NCI-H345 treated with DMSO at 0.1 percent for 48 hours (cell line): Measurements from ENCODE around the gene KRTAP5-8.
"Not testable (repeated sequence)": the region's sequence is repeated elsewhere in the genome, so short reads cannot be mapped to it uniquely, and the experiment has no call there.

Source experiments
- DNase-seq: peaks from one replicate; lab custom pipeline; 2025; ENCODE audit not compliant: unreplicated experiment; lab: John Stamatoyannopoulos, UW

Gene KRTAP5-8, protein sequence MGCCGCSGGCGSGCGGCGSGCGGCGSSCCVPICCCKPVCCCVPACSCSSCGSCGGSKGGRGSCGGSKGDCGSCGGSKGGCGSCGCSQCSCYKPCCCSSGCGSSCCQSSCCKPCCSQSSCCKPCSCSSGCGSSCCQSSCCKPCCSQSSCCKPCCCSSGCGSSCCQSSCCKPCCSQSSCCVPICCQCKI

DNA sequence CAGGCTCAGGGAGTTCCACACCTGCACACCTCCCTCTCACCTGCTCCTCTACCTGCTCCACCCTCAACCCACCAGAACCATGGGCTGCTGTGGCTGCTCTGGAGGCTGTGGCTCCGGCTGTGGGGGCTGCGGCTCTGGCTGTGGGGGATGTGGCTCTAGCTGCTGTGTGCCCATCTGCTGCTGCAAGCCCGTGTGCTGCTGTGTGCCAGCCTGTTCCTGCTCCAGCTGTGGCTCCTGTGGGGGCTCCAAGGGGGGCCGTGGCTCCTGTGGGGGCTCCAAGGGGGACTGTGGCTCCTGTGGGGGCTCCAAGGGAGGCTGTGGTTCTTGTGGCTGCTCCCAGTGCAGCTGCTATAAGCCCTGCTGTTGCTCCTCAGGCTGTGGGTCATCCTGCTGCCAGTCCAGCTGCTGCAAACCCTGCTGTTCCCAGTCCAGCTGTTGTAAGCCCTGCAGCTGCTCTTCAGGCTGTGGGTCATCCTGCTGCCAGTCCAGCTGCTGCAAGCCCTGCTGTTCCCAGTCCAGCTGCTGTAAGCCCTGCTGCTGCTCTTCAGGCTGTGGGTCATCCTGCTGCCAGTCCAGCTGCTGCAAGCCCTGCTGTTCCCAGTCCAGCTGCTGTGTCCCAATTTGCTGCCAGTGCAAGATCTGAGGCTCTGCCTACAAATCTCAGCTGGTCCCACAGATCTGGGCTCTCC lies at the start of gene KRTAP5-8:
Gene KRTAP5-8, plus strand, starts transcription at position 49 of the 689 bp plus-strand sequence. Its CDS starts 31 bp downstream, at position 80.
- DNase-seq = not testable (repeated sequence)

DNA sequence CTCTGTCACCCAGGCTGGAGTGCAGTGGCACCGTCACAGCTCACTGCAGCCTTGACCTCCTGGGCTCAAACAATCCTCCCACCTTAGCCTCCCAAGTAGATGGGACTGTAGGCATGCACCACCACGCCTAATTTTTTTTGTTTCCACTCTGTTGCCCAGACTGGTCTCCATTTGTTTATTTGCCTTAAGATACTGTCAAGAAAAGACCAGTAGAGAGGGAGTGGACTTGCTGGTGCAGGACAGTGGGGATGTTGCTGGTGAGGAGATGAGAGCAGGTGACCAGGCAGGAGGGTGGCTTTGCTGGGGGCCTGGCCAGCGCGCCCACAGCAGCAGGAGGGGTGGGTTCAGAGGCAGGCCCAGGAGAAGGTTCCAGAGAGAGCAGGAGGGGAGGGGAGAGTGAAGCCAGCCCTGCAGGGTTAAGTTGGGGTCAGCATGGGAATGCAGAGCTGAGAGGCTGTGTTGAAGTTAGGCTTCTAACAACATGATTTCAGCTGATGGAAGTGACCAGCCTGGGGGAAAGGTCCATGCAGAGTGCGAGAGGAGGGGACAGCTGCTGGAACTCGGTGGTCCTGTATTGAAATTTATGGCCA lies 49.0 kb upstream of the KRTAP5-8 start:
- no peak for DNase-seq

DNA sequence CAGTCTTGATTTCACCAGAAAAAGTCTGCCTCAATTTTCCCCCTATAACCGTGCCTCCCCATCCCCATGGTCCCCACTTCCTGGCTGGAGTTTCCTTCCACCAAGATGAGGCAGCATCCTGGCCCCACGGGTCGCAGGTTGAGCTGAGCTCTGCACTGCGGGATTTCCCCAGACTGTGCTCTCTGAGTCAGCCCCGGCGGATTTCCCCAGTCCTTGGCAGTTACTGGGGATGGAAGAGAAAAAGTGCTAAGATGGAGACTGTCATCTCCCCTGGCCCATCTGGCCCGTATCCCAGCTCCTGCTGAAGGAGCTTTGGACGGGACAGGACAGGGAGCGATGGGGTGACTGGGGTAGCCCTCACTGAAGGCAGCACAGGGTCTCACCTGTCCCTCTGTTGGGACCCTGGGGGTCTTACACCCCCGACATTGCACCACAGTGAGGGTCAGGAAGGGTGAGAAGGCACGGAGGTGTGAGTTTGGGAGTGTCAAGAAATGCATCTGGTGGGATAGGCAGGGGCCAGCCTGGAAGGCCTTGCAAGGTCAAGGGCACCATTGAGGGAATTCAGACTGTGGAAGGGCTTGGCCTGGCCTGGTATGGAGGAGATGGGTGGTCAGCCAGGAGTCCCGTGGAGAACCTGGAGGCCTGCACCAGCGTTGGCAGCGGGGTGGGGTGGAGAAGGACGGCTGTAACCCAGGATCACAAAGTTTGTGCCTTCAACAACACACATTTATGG lies 48.3 kb upstream of the KRTAP5-8 start:
- no peak for DNase-seq

DNA sequence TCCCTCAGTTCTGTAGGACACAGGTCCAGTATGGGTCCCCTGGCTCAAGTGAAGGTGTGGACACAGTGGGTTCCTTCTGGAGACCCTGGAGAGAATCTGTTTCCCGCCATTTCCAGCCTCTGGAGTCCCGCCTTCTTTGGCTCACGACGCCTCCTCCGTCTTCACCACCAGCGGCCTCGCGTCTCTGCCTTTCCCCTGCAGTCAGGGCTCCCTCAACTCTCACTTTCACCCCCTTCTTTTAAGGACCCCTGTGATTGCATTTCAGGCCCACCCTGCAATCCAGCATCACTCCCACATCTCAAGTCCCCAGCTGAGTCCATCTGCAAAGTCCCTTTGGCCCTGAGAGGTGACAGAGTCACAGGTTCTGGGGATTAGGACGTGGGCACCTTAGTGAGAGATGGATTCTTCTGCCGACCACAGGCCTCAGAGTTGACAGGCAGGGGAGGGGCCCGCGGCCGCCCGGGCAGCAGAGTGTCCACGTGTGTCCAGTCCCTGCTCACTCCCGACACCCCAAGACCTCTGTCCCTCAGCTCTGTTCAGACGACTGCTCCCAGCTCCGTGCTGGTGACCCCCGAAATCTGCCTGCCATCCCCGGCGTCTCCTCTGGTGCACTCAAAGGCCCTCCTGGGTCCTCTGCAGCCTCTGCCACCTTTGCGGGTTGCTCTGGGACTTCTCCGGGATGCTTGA lies 47.6 kb upstream of the KRTAP5-8 start:
- DNase-seq = no peak

DNA sequence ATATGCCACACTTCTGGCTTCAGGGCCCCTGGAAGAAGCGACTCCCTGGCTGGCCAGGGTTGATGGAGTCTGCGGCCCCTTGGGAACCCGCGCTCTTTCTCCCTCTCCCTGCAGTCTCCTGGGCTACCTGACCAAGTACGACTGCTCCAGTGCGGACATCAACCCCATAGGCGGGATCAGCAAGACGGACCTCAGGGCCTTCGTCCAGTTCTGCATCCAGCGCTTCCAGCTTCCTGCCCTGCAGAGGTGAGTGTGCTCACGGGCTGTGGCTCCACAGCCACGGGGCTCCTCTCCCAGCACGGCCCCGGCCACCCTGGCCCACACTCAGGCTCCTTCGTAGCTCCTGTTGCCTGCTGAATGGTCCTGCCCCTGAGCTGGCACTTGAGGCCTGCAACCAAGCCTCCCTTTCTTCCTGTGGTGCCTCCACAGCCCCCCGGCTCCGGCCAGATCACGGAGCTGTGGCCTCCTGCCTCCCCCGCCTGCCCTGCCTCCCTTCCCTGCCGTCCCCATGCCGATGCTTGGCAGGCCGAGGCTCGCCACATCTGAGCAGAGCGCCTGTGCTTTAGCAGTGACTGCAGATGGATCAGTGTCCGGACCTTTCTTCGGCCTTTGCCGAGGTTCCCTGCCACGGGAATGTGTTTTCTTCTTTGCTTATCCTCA lies 47.0 kb upstream of the KRTAP5-8 start:
- DNase-seq = no peak

DNA sequence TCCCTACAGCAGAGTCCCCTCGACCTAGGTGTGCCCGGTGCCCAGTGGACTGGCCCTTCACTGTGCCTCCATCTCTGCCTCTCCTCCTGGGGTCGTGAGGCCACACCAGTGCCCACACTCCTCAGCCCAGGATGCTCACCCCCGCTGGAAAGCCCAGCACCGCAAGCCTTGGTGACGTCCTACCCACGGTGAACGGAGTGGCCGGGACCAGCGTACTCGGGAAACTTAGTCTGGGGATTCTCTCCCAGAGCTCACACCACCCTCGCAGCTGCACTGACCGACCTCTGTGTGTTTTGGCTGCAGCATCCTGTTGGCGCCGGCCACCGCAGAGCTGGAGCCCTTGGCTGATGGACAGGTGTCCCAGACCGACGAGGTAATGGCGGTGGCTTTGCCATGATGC lies 46.3 kb upstream of the KRTAP5-8 start:
- no peak for DNase-seq

DNA sequence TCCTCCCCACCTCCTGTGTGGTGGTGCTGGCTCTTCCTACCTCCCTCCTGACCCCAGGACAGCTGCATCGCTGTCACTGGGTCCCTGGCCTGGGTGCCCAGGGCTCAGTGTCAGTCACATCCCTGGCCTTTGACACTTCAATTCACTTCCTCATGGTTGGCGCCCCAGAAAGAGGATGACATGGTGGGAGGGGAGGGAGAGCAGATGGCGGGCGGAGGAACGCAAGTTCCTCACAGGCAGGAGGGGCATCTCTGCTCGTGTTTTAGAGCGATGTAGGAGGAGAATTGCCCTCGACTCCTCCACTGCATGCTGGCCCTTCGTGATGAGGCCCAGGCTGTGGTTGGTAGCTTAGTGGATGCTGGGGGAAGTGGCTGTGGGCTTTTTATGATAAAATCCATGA lies 45.9 kb upstream of the KRTAP5-8 start:
- no peak for DNase-seq

DNA sequence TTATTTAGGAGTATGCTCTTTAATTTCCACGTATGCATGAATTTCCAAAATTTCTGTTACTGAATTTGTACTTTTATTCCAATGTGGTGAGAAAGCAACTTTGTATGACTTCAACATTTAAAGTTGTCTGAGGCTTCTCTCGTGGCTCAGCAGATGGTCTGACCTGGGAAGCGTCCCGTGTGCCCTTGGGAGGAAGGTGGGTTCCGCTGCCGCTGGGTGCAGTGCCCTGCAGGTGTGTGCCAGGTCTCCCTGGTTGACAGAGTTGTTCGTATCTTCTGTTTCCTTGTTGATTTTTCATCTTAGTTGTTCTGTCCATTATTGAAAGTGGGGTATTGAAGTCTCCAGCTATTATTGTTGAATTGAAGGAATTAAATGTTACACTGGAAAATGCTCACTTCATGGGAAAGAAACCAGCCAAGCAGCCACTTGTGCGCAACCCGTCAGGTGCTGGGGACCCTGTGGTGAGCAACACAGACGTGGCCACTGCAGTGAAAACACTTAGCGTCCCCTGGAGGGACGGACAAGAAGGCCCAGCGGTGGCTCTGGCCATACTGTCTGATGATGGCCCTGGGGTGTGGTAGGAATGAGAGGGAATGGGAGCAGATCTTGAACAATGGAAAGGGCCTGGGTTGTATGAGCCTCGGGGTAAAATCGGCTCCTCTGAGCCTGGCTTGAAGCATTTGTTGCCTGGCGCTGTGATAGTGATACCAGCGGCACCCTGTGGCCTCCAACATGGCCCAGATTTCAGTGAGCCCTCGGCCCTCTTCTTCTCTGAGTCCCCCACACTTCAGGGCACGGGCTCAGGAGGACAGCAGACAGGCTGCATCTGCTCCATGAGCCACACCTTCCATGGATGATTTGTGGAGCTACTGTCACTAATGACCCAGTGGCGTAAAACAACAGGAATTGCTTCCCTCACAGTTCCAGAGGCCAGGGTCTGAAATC lies 42.3 kb upstream of the KRTAP5-8 start:
- no peak for DNase-seq

DNA sequence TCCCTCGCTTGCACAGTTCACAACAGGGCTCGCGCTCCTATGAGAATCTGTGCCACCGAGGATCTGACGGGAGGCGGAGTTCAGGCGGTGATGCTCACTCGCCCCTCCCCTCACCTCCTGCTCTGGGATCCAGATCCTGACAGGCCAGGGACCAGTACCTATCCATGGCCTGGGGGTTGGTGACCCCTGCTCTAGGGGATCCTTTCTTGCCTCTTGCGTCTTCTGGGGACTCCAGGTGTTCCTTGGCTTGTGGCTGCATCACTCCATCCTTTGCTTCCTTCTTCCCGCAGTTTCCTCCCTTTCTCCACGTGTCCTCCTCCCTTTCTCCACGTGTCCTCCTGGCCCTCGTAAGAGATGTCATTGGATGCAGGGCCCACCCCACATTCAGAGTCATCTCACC lies 41.4 kb upstream of the KRTAP5-8 start:
- DNase-seq = no peak

DNA sequence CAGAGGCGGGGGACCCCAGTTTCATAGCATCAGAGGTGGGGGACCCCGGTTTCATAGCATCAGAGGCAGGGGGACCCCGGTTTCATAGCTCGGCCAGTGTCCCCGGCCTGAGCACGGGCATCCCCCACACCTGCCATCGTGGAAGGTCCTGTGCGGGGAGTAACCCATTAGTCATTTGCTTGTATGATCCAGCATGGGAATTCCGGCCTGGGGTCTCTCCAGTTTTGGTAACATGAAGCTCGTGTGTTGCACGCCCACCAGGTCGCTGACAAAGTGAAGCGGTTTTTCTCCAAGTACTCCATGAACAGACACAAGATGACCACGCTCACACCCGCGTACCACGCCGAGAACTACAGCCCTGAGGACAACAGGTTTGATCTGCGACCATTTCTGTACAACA lies 39.7 kb upstream of the KRTAP5-8 start:
- no peak for DNase-seq

DNA sequence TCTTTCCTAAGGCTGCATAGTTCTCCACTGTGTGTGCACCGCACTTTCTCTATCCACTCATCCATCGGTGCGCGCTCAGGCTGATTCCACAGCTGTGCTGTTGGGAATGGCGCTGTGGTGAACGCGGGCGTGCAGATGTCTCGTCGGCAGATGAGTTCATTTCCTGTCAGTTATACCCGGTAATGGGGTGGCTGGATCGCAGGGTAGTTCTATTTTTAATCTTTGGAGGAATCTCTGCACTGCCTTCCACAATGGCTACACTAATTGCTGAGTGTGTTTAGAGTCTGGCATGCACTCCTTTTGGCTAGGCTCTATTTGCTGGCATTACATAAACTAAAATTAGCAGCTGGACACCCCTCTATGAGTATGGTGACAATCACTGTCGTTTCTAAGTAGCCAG lies 38.7 kb upstream of the KRTAP5-8 start:
- no peak for DNase-seq

DNA sequence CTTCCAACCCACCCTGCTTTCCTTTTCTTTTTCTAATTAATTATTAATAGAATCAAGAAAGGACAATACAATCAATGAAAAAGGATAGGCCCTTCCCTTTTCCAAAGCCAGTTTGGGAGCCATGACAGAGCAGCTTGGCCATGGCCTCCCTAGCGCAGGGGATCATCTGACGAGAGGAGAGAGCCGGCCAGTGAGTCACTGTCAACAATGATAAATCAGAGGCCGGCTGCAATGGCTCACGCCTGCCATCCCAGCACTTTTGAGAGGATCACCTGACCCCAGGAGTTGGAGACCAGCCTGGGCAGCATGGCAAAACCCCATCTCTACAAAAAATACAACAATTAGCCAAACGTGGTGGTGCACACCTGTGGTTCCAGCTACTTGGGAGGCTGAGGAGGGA lies 38.3 kb upstream of the KRTAP5-8 start:
- no peak for DNase-seq

DNA sequence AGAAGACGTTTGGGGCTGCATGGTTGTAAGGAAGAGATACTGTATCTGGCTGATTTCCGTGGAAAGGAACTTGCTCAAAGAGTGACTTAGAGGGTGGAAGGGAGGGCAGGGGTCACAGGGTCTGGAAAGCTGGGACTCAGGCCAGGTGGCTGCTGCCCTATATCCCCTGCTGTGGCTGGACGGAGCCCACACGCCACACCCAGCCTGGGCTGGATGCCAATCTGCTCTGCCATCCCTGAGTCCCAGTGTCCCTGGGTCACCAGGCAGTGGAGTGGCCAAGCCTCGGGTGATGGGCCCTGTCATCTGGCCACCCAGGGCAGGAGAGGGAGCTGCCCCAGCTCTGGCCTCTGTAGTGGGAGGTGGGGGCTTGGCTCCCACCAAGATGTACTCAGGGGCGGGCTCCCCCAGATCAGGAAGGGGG lies 37.2 kb upstream of the KRTAP5-8 start:
- DNase-seq = no peak

DNA sequence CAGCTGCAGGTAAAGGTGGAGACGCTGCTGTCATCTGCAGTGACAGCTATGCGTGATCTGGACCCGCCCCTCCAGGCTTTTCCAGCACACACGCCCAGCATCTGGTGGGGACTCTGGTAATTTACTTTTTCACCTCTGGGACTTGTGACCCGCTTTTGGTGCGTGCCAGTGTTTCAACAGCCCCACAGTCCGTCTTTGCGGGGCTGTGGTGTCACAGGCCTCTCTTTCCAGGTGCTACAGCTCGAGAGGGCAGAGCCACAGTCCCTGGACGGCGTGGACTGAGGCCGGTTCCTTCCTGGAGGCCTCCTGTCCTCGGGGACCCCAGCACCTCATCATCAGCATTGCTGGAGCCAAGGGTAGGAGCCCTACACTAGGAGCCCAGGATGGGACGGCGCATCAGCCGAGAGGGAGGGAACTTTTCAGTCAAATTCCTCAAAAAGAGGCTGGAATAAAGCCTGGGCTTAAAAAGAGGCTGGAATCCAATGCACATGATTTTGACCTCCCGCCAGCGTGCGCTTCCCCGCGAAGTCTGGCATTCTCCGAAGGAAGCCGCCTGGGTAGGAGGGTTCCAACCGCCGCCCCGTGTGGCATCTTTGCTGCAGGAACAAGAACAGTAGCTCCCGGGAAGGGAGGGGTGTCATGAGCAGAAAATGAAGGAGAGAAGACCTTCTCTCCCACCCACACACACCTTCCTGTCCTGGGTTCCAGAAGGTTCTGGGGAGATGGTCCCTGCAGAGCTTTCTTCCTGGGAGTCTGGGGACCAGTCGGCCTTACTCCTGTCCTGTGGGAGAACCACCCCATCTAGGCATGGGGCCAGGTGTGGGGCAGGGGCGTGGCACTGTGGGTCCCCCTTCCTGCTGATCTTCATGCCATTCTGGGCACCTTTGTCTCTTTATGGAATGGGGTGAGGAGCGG lies 36.5 kb upstream of the KRTAP5-8 start:
- DNase-seq = no peak

DNA sequence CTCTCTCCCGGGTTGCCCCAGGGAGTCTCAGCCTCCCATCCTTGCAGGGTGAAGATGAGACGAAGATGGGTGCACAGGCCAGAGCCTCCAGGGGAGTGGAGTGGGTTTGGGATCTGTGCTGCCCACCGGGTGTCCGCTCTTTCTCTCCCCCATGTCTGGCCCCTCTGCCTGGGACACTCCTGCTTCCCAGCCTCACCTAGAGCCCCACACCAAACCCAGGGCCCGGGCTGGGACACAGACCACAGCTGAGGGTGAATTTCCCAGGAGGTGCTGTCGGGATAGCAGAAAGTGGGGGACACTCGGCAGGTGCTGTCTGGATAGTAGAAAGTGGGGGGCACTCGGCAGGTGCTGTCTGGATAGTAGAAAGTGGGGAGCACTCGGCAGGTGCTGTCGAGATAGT lies 35.8 kb upstream of the KRTAP5-8 start:
- DNase-seq = no peak

DNA sequence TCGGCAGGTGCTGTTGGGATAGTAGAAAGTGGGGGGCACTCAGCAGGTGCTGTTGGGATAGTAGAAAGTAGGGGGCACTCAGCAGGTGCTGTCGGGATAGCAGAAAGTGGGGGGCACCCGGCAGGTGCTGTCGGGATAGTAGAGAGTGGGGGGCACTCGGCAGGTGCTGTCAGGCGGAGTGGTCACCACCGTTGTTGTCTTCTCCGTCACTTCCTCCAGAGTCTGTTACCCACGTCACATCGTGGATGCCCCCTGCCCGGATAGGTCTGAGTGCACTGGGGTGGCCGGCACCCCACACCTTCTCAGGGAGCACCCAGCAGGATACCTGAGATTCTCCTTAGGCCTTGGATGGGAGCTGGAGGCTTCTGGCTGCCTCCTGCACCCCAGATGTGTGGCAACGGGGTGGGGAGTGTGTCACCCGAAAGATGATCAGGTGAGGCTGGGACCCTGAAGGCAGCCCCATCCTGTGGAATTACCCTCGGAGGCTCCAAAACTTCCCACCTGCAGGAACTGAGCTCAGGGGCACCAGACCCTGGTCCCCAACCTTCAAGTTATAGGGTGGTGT lies 34.9 kb upstream of the KRTAP5-8 start:
- no peak for DNase-seq

DNA sequence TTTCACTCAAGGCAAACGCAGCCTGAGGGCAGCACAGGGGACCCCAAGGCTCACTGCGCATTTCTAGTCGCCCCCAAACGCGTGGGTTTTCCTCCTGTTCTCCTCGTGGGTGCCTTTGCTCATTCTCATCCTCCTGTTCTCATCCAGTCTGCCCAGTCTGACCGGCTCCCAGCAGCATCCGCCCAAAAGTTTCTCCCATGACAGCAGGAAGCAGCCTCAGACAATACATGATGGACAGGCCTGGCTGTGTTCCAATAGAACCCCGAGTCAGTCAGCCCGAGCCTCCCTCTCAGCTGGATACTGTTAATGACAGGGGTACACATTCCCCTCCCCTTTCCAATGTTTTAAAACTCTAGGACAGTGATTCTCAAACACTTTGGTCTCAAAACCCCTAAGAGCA lies 33.3 kb upstream of the KRTAP5-8 start:
- peak; percentile 50 for DNase-seq

DNA sequence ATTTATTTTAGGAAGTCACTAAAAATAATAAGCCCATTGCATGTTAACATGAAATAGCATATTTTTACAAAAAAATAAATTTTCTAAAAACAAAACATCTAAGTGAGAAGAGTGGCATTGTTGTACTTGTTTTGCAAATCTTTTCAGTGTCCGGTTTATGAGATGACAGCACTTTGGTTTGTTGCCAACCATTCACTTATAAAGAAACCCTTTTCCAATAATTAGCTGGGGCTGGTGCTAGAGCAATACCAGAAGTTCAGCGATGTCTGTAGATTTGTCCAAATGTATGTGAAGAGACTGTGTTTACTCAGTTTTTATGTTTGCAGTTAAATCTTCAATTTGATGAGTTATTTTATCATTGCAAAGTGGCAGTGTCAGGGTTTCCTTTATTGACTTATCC lies 32.8 kb upstream of the KRTAP5-8 start:
- peak; percentile 49 for DNase-seq
